K562 treated with DMSO at 1 percent for 12 hours (cell line): ENCODE results near the gene CDC14A. TPM values are rescaled to one million over a fixed set of nuclear protein-coding genes. Genes with fewer than 3 reads are reported as not detected.

ENCODE experiments used
- total RNA-seq: library from RNA; unstranded; fragments of 300-600 nt; gene quantifications from 2 replicates; pipeline ENCODE4 v1.2.3, GENCODE V29; 2022; ENCODE audit not compliant: insufficient read depth

CDC14A gene
- total RNA-seq = 3.3 and 14.6 TPM in 2 replicates

GRCh38 chr1:100352267-100353070 is at the start of gene CDC14A:
TSS of gene CDC14A (plus strand) at chr1:100352506. CDS start at chr1:100352955, 449 bp downstream.

Other genes with a start within 250 kb of the CDC14A start
- 3.2 and 12.4 TPM in 2 replicates for gene SASS6, start 219.6 kb upstream of the CDC14A start, total RNA-seq
- 2.4 and 12.2 TPM in 2 replicates for gene TRMT13, start 219.3 kb upstream of the CDC14A start, total RNA-seq
- 1.1 TPM in 1 of 2 replicates, not detected in the other for gene LRRC39, start 174.2 kb upstream of the CDC14A start, total RNA-seq
- gene DBT, start 102.7 kb upstream of the CDC14A start, total RNA-seq = 0.94 and 4.1 TPM in 2 replicates
- gene RTCA, start 86.3 kb upstream of the CDC14A start, total RNA-seq = 24.3 and 38.0 TPM in 2 replicates
- gene GPR88, start 185.6 kb downstream of the CDC14A start, total RNA-seq = not detected in 2 replicates